ENCODE data around the gene ZNF451.

Gene ZNF451

GRCh38 chr6:57177545-57178265, 87.7 kb downstream of the ZNF451 start:
- H3K4me3 ChIP-seq (ENCODE audit: low read depth, low read length) = no peak overlapping the region
- no peak overlapping the region for H2AFZ ChIP-seq
- no peaks in the 10 kb centered on the region for H3K9me3 ChIP-seq (ENCODE audit: control insufficient read depth, low read length)
- no peaks in the 10 kb centered on the region for H3K4me1 ChIP-seq
- no peak overlapping the region for H3K4me2 ChIP-seq (ENCODE audit: low read length)
- no peak for TF ChIP-seq CTCF (IDR thresholded peaks at IDR 0.05)
- H3K27ac ChIP-seq = no peak overlapping the region
- H3K9ac ChIP-seq = no peak overlapping the region
- H3K79me2 ChIP-seq = no peaks in the 10 kb centered on the region
- no peaks in the 10 kb centered on the region for H3K27me3 ChIP-seq (ENCODE audit: control insufficient read depth, insufficient read depth, low read length)
- no peaks in the 10 kb centered on the region for H3K36me3 ChIP-seq (ENCODE audit: control insufficient read depth, insufficient read depth, low read length)

GRCh38 chr6:57180596-57180995, 90.6 kb downstream of the ZNF451 start:
- H3K36me3 ChIP-seq (ENCODE audit: control insufficient read depth, insufficient read depth, low read length) = no peaks in the 10 kb centered on the region
- no peak for TF ChIP-seq CTCF (IDR thresholded peaks at IDR 0.05)
- no peak overlapping the region for H3K27ac ChIP-seq

GRCh38 chr6:57182017-57182432, 92.0 kb downstream of the ZNF451 start:
- H3K36me3 ChIP-seq (ENCODE audit: control insufficient read depth, insufficient read depth, low read length) = no peaks in the 10 kb centered on the region

More at GRCh38 chr6:57180596-57180995, 90.6 kb downstream of the ZNF451 start:
- no peaks in the 10 kb centered on the region for H3K79me2 ChIP-seq
- H3K4me3 ChIP-seq (ENCODE audit: low read depth, low read length) = no peak overlapping the region
- no peaks in the 10 kb centered on the region for H3K27me3 ChIP-seq (ENCODE audit: control insufficient read depth, insufficient read depth, low read length)
- H3K4me1 ChIP-seq = no peaks in the 10 kb centered on the region
- no peaks in the 10 kb centered on the region for H3K9me3 ChIP-seq (ENCODE audit: control insufficient read depth, low read length)
- H3K4me2 ChIP-seq (ENCODE audit: low read length) = no peak overlapping the region
- no peak overlapping the region for H3K9ac ChIP-seq
- no peak overlapping the region for H2AFZ ChIP-seq

GRCh38 chr6:57183336-57183735, 93.3 kb downstream of the ZNF451 start:
- no peak overlapping the region for H3K27ac ChIP-seq
- no peaks in the 10 kb centered on the region for H3K36me3 ChIP-seq (ENCODE audit: control insufficient read depth, insufficient read depth, low read length)
- no peak for TF ChIP-seq CTCF (IDR thresholded peaks at IDR 0.05)

More at GRCh38 chr6:57182017-57182432, 92.0 kb downstream of the ZNF451 start:
- no peak overlapping the region for H3K27ac ChIP-seq
- H3K4me3 ChIP-seq (ENCODE audit: low read depth, low read length) = no peak overlapping the region
- H3K79me2 ChIP-seq = no peaks in the 10 kb centered on the region
- H3K4me1 ChIP-seq = no peaks in the 10 kb centered on the region
- no peak overlapping the region for H2AFZ ChIP-seq
- TF ChIP-seq CTCF (IDR thresholded peaks at IDR 0.05) = no peak
- no peaks in the 10 kb centered on the region for H3K27me3 ChIP-seq (ENCODE audit: control insufficient read depth, insufficient read depth, low read length)
- H3K9ac ChIP-seq = no peak overlapping the region
- no peaks in the 10 kb centered on the region for H3K9me3 ChIP-seq (ENCODE audit: control insufficient read depth, low read length)
- no peak overlapping the region for H3K4me2 ChIP-seq (ENCODE audit: low read length)

GRCh38 chr6:57190140-57190539, 100.2 kb downstream of the ZNF451 start:
- Histone ChIP-seq H2AFZ (no peak overlapping the region), H3K36me3 (ENCODE audit: control insufficient read depth, insufficient read depth, low read length) (no peaks in the 10 kb centered on the region), H3K79me2 (no peaks in the 10 kb centered on the region), H3K27me3 (ENCODE audit: control insufficient read depth, insufficient read depth, low read length) (no peaks in the 10 kb centered on the region), H3K9me3 (ENCODE audit: control insufficient read depth, low read length) (no peaks in the 10 kb centered on the region), H3K9ac (no peak overlapping the region), H3K4me3 (ENCODE audit: low read depth, low read length) (no peak overlapping the region), H3K4me1 (no peaks in the 10 kb centered on the region), H3K27ac (no peak overlapping the region), H3K4me2 (ENCODE audit: low read length) (no peak overlapping the region)
- TF ChIP-seq CTCF (IDR thresholded peaks at IDR 0.05) = no peak

More at GRCh38 chr6:57183336-57183735, 93.3 kb downstream of the ZNF451 start:
- Histone ChIP-seq H3K4me1 (no peaks in the 10 kb centered on the region), H3K27me3 (ENCODE audit: control insufficient read depth, insufficient read depth, low read length) (no peaks in the 10 kb centered on the region), H2AFZ (no peak overlapping the region), H3K4me2 (ENCODE audit: low read length) (no peak overlapping the region), H3K4me3 (ENCODE audit: low read depth, low read length) (no peak overlapping the region), H3K9ac (no peak overlapping the region), H3K9me3 (ENCODE audit: control insufficient read depth, low read length) (no peaks in the 10 kb centered on the region), H3K79me2 (no peaks in the 10 kb centered on the region)

All from parathyroid adenoma (tissue), 2 donors.